Smooth muscle cell (in vitro differentiated cells): ENCODE measurements around the gene USF1. TPM values are rescaled to one million over a fixed set of nuclear protein-coding genes. Genes with fewer than 3 reads are reported as not detected.
A peak's percentile ranks its signal among the peaks of the same experiment; 100 is the strongest.

Source experiments
- DNase-seq: peaks from one replicate; lab custom pipeline; 2025; ENCODE audit not compliant: unreplicated experiment; lab: John Stamatoyannopoulos, UW
- H2AFZ ChIP-seq: fragments of 200-600 bp; sonication (generic); 2 replicates; pipeline ENCODE4 v1.6.0; 2016; ENCODE audit warnings: antibody characterized with exemption, low read depth, mild to moderate bottlenecking
- H3F3A ChIP-seq: fragments of 200-600 bp; sonication (generic); 2 replicates; pipeline ENCODE4 v1.6.0; 2017; ENCODE audit warnings: antibody characterized with exemption, low read depth
- H3K27ac ChIP-seq: fragments of 200-600 bp; sonication (generic); 2 replicates; pipeline ENCODE4 v1.5.1; 2016; ENCODE audit warnings: low read depth, mild to moderate bottlenecking
- H3K27me3 ChIP-seq: fragments of 200-600 bp; sonication (generic); 2 replicates; pipeline ENCODE4 v1.6.1; 2016; ENCODE audit warnings: low read depth, mild to moderate bottlenecking
- H3K36me3 ChIP-seq: fragments of 200-600 bp; sonication (generic); 2 replicates; pipeline ENCODE4 v1.5.1; 2016; ENCODE audit warnings: low read depth
- H3K4me1 ChIP-seq: fragments of 200-600 bp; sonication (generic); 2 replicates; pipeline ENCODE4 v1.5.1; 2016; ENCODE audit warnings: low read depth
- H3K4me2 ChIP-seq: fragments of 200-600 bp; sonication (generic); 2 replicates; pipeline ENCODE4 v1.6.0; 2016; ENCODE audit warnings: mild to moderate bottlenecking
- H3K4me3 ChIP-seq: fragments of 200-600 bp; sonication (generic); 2 replicates; pipeline ENCODE4 v1.5.1; 2016; ENCODE audit warnings: mild to moderate bottlenecking
- H3K79me2 ChIP-seq: fragments of 200-600 bp; sonication (generic); 2 replicates; pipeline ENCODE4 v1.6.0; 2016; ENCODE audit warnings: low read depth, mild to moderate bottlenecking
- H3K9ac ChIP-seq: fragments of 200-600 bp; sonication (generic); 2 replicates; pipeline ENCODE4 v1.6.0; 2016; ENCODE audit warnings: low read depth
- H3K9me3 ChIP-seq: fragments of 200-600 bp; sonication (generic); replicated peaks from 2 replicates; pipeline ENCODE4 v1.5.1; 2016; ENCODE audit warnings: low read depth
- H4K20me1 ChIP-seq: fragments of 200-600 bp; sonication (generic); 2 replicates; pipeline ENCODE4 v1.6.0; 2016; ENCODE audit warnings: low read depth
- CTCF ChIP-seq: fragments of 200-600 bp; sonication (generic); IDR thresholded peaks from 2 replicates; pipeline ENCODE4 v1.5.1; 2017; ENCODE audit warnings: borderline replicate concordance, mild to moderate bottlenecking, antibody characterized with exemption; ENCODE audit not compliant: insufficient read depth, poor library complexity, severe bottlenecking
- WGBS: methylation state at CpG from one replicate; pipeline ENCODE4 v1.1.7; 2016; ENCODE audit warnings: low lambda C conversion rate; 5-methylcytosine and 5-hydroxymethylcytosine counted together
- polyA plus RNA-seq: library from polyadenylated mRNA; unstranded; fragments of >200 nt; fragmentation: Nextera tagmentation; extraction: Ambion mirVana; gene quantifications from 2 replicates; pipeline ENCODE4 v1.2.1, GENCODE V29; 2016
- total RNA-seq: library from RNA; depleted of rRNA; stranded (reverse); fragments of >200 nt; gene quantifications from 2 replicates; pipeline ENCODE4 v1.2.3, GENCODE V29; 2014

The USF1 gene
- total and polyA plus RNA-seq, 2 experiments from 2014 or later = 20.0 to 47.0 TPM

GRCh38 chr1:161070761-161071160, 25.0 kb upstream of the USF1 start:
- H2AFZ ChIP-seq = peak overlapping the region; percentile 73
- H3K4me3 ChIP-seq = no peak overlapping the region
- H3K9ac ChIP-seq = no peak overlapping the region
- no peaks in the 10 kb centered on the region for H3F3A ChIP-seq
- no peaks in the 10 kb centered on the region for H4K20me1 ChIP-seq
- H3K4me2 ChIP-seq = peak overlapping the region; percentile 41
- H3K79me2 ChIP-seq = no peaks in the 10 kb centered on the region
- no peaks in the 10 kb centered on the region for H3K9me3 ChIP-seq
- H3K27me3 ChIP-seq = no peaks in the 10 kb centered on the region
- 57% methylated on average over 4 of the region's 4 CpGs for WGBS
- H3K4me1 ChIP-seq = peaks cover 4% of the 10 kb centered on the region
- no peak for TF ChIP-seq CTCF
- peak overlapping the region; percentile 73 for H3K27ac ChIP-seq
- no peak for DNase-seq
- no peaks in the 10 kb centered on the region for H3K36me3 ChIP-seq

GRCh38 chr1:161069731-161070270, 24.0 kb upstream of the USF1 start, which contains the start of gene ARHGAP30:
TSS of gene ARHGAP30 (minus strand) at chr1:161069891. CDS start at chr1:161069624, 267 bp downstream.
- Histone ChIP-seq H3K36me3 (no peaks in the 10 kb centered on the region), H2AFZ (peak within 1 kb of the TSS; percentile 73), H3K4me1 (peaks cover 4% of the 10 kb centered on the region), H3K9me3 (no peaks in the 10 kb centered on the region), H3K27me3 (no peaks in the 10 kb centered on the region), H3K27ac (peak within 1 kb of the TSS; percentile 73), H3K4me3 (no peak within 1 kb of the TSS), H4K20me1 (no peaks in the 10 kb centered on the region), H3K4me2 (peak within 1 kb of the TSS; percentile 41), H3K79me2 (no peaks in the 10 kb centered on the region), H3F3A (no peaks in the 10 kb centered on the region), H3K9ac (no peak within 1 kb of the TSS)
- DNase-seq = no peak
- TF ChIP-seq CTCF = no peak
- WGBS = 90% methylated on average over 9 of the region's 9 CpGs

- H3K4me3 ChIP-seq = no peak overlapping the region
- H3K9me3 ChIP-seq = no peaks in the 10 kb centered on the region
- no peaks in the 10 kb centered on the region for H3K79me2 ChIP-seq
- DNase-seq = no peak
- H3K9ac ChIP-seq = no peak overlapping the region
- TF ChIP-seq CTCF = no peak
- H4K20me1 ChIP-seq = no peaks in the 10 kb centered on the region
- H3F3A ChIP-seq = no peaks in the 10 kb centered on the region
- H3K4me2 ChIP-seq = no peak overlapping the region
- H3K4me1 ChIP-seq = peaks cover 4% of the 10 kb centered on the region
- H2AFZ ChIP-seq = no peak overlapping the region
- no peaks in the 10 kb centered on the region for H3K36me3 ChIP-seq
- no peak overlapping the region for H3K27ac ChIP-seq
- no peaks in the 10 kb centered on the region for H3K27me3 ChIP-seq
- 92% methylated on average over 9 of the region's 9 CpGs for WGBS
Observed at GRCh38 chr1:161069241-161069640, 23.5 kb upstream of the USF1 start.
